ENCODE measurements around the gene ADAMTS7.
"Not testable (repeated sequence)": the region's sequence is repeated elsewhere in the genome, so short reads cannot be mapped to it uniquely, and the experiment has no call there.

ADAMTS7 gene

GRCh38 chr15:78790027-78790426, 21.2 kb downstream of the ADAMTS7 start:
- no peak for ATAC-seq (ENCODE audit: insufficient read depth, low read depth)
- no peaks in the 10 kb centered on the region for H3K4me1 ChIP-seq (ENCODE audit: insufficient read depth, low read length)
- H3K9ac ChIP-seq (ENCODE audit: low read depth, low read length) = no peak overlapping the region
- no peaks in the 10 kb centered on the region for H3K79me2 ChIP-seq (ENCODE audit: insufficient read depth, low read length)
- no peaks in the 10 kb centered on the region for H4K20me1 ChIP-seq (ENCODE audit: insufficient read depth, low read length)
- no peaks in the 10 kb centered on the region for H3K36me3 ChIP-seq (ENCODE audit: insufficient read depth, low read length)
- no peaks in the 10 kb centered on the region for H3K9me3 ChIP-seq (ENCODE audit: insufficient read depth, low read length, severe bottlenecking)
- TF ChIP-seq EZH2 (IDR thresholded peaks at IDR 0.05; ENCODE audit: borderline replicate concordance, low read depth, low read length, severe bottlenecking) (no peak), CTCF (IDR thresholded peaks at IDR 0.05; ENCODE audit: borderline replicate concordance, extremely low read depth, low read length, poor library complexity, severe bottlenecking) (no peak)
- H3K27ac ChIP-seq (ENCODE audit: low read length) = no peak overlapping the region
- no peaks in the 10 kb centered on the region for H3K27me3 ChIP-seq (ENCODE audit: insufficient read depth, low read length, poor library complexity)
- H3K4me3 ChIP-seq (ENCODE audit: low read depth in 1 of 2, low read length in 2 of 2) = no peak overlapping the region
- H2AFZ ChIP-seq (ENCODE audit: low read depth, low read length) = no peak overlapping the region
- DNase-seq = no peak
- H3K4me2 ChIP-seq (ENCODE audit: insufficient read depth, low read length) = no peak overlapping the region

GRCh38 chr15:78789615-78790014, 21.6 kb downstream of the ADAMTS7 start:
- Histone ChIP-seq H3K9ac (ENCODE audit: low read depth, low read length) (no peak overlapping the region), H3K4me2 (ENCODE audit: insufficient read depth, low read length) (no peak overlapping the region), H3K79me2 (ENCODE audit: insufficient read depth, low read length) (no peaks in the 10 kb centered on the region), H3K4me3 (ENCODE audit: low read depth in 1 of 2, low read length in 2 of 2) (no peak overlapping the region), H3K9me3 (ENCODE audit: insufficient read depth, low read length, severe bottlenecking) (no peaks in the 10 kb centered on the region), H3K4me1 (ENCODE audit: insufficient read depth, low read length) (no peaks in the 10 kb centered on the region), H3K36me3 (ENCODE audit: insufficient read depth, low read length) (no peaks in the 10 kb centered on the region), H2AFZ (ENCODE audit: low read depth, low read length) (no peak overlapping the region), H3K27me3 (ENCODE audit: insufficient read depth, low read length, poor library complexity) (no peaks in the 10 kb centered on the region), H3K27ac (ENCODE audit: low read length) (no peak overlapping the region), H4K20me1 (ENCODE audit: insufficient read depth, low read length) (no peaks in the 10 kb centered on the region)
- DNase-seq (no peak), ATAC-seq (ENCODE audit: insufficient read depth, low read depth) (no peak)
- TF ChIP-seq EZH2 (IDR thresholded peaks at IDR 0.05; ENCODE audit: borderline replicate concordance, low read depth, low read length, severe bottlenecking) (no peak), CTCF (IDR thresholded peaks at IDR 0.05; ENCODE audit: borderline replicate concordance, extremely low read depth, low read length, poor library complexity, severe bottlenecking) (no peak)

GRCh38 chr15:78788016-78788660, 23.1 kb downstream of the ADAMTS7 start:
- Histone ChIP-seq H4K20me1 (ENCODE audit: insufficient read depth, low read length) (no peaks in the 10 kb centered on the region), H3K27ac (ENCODE audit: low read length) (no peak overlapping the region), H3K36me3 (ENCODE audit: insufficient read depth, low read length) (no peaks in the 10 kb centered on the region), H3K27me3 (ENCODE audit: insufficient read depth, low read length, poor library complexity) (no peaks in the 10 kb centered on the region), H3K9me3 (ENCODE audit: insufficient read depth, low read length, severe bottlenecking) (no peaks in the 10 kb centered on the region), H3K79me2 (ENCODE audit: insufficient read depth, low read length) (no peaks in the 10 kb centered on the region), H3K4me1 (ENCODE audit: insufficient read depth, low read length) (no peaks in the 10 kb centered on the region), H3K4me2 (ENCODE audit: insufficient read depth, low read length) (no peak overlapping the region), H2AFZ (ENCODE audit: low read depth, low read length) (no peak overlapping the region), H3K9ac (ENCODE audit: low read depth, low read length) (no peak overlapping the region), H3K4me3 (ENCODE audit: low read depth in 1 of 2, low read length in 2 of 2) (no peak overlapping the region)
- no peak for DNase-seq
- TF ChIP-seq CTCF (IDR thresholded peaks at IDR 0.05; ENCODE audit: borderline replicate concordance, extremely low read depth, low read length, poor library complexity, severe bottlenecking) = no peak
- TF ChIP-seq EZH2 (IDR thresholded peaks at IDR 0.05; ENCODE audit: borderline replicate concordance, low read depth, low read length, severe bottlenecking) = no peak
- ATAC-seq (ENCODE audit: insufficient read depth, low read depth) = no peak

- not testable (repeated sequence) for H3K79me2 ChIP-seq (ENCODE audit: insufficient read depth, low read length); H2AFZ ChIP-seq (ENCODE audit: low read depth, low read length); H3K4me1 ChIP-seq (ENCODE audit: insufficient read depth, low read length); DNase-seq; H3K27ac ChIP-seq (ENCODE audit: low read length); H3K36me3 ChIP-seq (ENCODE audit: insufficient read depth, low read length); H3K4me3 ChIP-seq (ENCODE audit: low read depth in 1 of 2, low read length in 2 of 2); H3K4me2 ChIP-seq (ENCODE audit: insufficient read depth, low read length); H3K9me3 ChIP-seq (ENCODE audit: insufficient read depth, low read length, severe bottlenecking); H3K27me3 ChIP-seq (ENCODE audit: insufficient read depth, low read length, poor library complexity); H3K9ac ChIP-seq (ENCODE audit: low read depth, low read length); H4K20me1 ChIP-seq (ENCODE audit: insufficient read depth, low read length); ATAC-seq (ENCODE audit: insufficient read depth, low read depth)
Measured at GRCh38 chr15:78782402-78782801, 28.9 kb downstream of the ADAMTS7 start.

- not testable (repeated sequence) for H3K36me3 ChIP-seq (ENCODE audit: insufficient read depth, low read length); H3K27me3 ChIP-seq (ENCODE audit: insufficient read depth, low read length, poor library complexity); DNase-seq; H3K4me2 ChIP-seq (ENCODE audit: insufficient read depth, low read length); H3K27ac ChIP-seq (ENCODE audit: low read length); H3K4me3 ChIP-seq (ENCODE audit: low read depth in 1 of 2, low read length in 2 of 2); H3K79me2 ChIP-seq (ENCODE audit: insufficient read depth, low read length); ATAC-seq (ENCODE audit: insufficient read depth, low read depth); H2AFZ ChIP-seq (ENCODE audit: low read depth, low read length); H4K20me1 ChIP-seq (ENCODE audit: insufficient read depth, low read length); H3K4me1 ChIP-seq (ENCODE audit: insufficient read depth, low read length); H3K9ac ChIP-seq (ENCODE audit: low read depth, low read length); H3K9me3 ChIP-seq (ENCODE audit: insufficient read depth, low read length, severe bottlenecking)
Measured at GRCh38 chr15:78781381-78781780, 29.9 kb downstream of the ADAMTS7 start.

GRCh38 chr15:78779975-78780374, 31.3 kb downstream of the ADAMTS7 start:
- not testable (repeated sequence) for H3K4me3 ChIP-seq (ENCODE audit: low read depth in 1 of 2, low read length in 2 of 2); H2AFZ ChIP-seq (ENCODE audit: low read depth, low read length); H3K27me3 ChIP-seq (ENCODE audit: insufficient read depth, low read length, poor library complexity); H3K9ac ChIP-seq (ENCODE audit: low read depth, low read length); H3K9me3 ChIP-seq (ENCODE audit: insufficient read depth, low read length, severe bottlenecking); H3K79me2 ChIP-seq (ENCODE audit: insufficient read depth, low read length); H3K36me3 ChIP-seq (ENCODE audit: insufficient read depth, low read length); H3K4me1 ChIP-seq (ENCODE audit: insufficient read depth, low read length); ATAC-seq (ENCODE audit: insufficient read depth, low read depth); H3K4me2 ChIP-seq (ENCODE audit: insufficient read depth, low read length); DNase-seq; H3K27ac ChIP-seq (ENCODE audit: low read length); H4K20me1 ChIP-seq (ENCODE audit: insufficient read depth, low read length)
